CD4-positive, alpha-beta T cell treated with Interleukin-2 at 100 ng/mL for 4 hours (primary cell): ENCODE results near the gene TBC1D14.
A peak's percentile ranks its signal among the peaks of the same experiment; 100 is the strongest.
"Not testable (repeated sequence)": the region's sequence is repeated elsewhere in the genome, so short reads cannot be mapped to it uniquely, and the experiment has no call there.

Experiments
- DNase-seq: peaks from one replicate; pipeline ENCODE4 v3.0.0-alpha.2; 2020; ENCODE audit warnings: low spot score

Gene TBC1D14

DNA sequence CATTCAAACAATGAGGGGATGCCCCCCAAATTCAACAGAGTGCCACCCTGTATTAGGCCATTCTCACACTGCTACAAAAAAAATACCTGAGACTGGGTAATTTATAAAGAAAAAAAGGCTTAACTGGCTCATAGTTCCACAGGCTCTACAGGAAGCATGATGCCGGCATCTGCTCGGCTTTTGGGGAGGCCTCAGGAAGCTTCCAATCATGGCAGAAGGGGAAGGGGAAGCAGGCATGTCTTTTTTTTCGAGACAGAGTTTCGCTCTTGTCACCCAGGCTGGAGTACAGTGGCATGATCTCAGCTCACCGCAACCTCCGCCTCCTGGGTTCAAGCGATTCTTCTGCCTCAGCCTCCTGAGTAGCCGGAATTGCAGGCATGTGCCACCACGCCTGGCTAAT is 18.7 kb upstream of the TBC1D14 start:
- DNase-seq: not testable (repeated sequence)

DNA sequence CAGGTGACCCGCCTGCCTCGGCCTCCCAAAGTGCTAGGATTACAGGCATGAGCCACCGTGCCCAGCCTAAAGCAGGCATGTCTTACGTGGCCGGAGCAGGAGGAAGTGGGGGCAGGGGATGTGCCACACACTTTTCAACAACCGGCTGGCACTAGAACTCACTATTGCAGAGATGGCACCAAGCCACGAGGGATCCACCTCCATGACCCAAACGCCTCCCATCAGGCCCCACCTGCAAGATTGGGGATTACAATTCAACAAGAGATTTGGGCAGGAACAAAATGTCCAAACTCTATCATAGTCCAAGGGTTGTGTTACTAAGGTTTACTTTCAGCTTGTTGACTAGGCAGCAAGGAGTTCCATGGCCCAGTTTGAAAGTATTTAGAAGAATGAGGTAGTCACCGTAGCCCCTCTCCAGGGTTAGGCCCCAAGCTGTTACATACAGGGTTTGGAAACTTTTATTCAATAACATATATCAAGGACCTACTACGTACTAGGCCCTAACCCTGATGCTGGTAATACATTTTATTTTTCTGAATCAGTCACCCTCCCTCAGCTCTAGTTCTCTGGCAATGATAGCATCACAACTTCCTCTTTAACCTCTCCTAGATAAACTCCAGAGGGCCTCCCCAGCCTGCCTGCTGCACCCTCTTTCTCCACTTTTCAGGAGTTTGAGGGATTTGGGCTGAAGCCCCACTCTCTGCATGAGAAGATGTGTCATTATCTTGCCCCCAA is 18.0 kb upstream of the TBC1D14 start:
- no peak for DNase-seq

- peak; percentile 38 for DNase-seq
These were observed 17.3 kb upstream of the TBC1D14 start for GRCh38 chr4:6892190-6892908.

DNA sequence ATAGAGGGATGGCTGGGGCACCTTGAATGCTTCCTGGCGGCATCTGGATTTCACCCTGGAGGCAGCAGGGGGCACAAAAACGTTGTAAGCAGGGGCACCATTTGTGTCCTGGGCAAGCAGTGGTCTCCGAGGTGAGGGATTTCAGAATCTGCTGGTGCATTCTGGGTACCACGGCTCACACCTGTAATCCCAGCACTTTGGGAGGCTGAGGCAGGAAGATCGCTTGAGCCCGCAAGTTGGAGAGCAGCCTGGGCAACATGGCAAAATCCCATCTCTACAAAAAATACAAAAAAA is 16.8 kb upstream of the TBC1D14 start:
- no peak for DNase-seq

GRCh38 chr4:6893449-6894085 is 16.1 kb upstream of the TBC1D14 start:
- no peak for DNase-seq

DNA sequence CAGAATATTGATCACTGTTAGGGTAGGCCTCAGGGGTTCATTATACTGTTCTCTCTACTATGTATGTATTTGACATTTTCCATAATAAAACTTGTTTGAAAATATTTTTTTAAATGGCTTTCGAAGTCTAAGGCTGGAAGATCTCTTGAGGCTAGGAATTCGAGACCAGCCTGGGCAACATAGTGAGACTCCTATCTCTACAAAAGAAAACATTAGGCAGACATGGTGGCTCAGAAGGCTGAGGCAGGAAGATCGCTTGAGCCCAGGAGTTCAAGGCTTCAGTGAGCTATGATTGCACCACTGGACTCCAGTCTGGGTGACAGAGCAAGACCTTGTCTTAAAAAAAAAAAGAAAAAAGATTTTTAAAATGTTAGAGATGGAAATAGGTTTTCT is 15.5 kb upstream of the TBC1D14 start:
- no peak for DNase-seq

- no peak for DNase-seq
These were observed 14.8 kb upstream of the TBC1D14 start for GRCh38 chr4:6894528-6895498.

DNA sequence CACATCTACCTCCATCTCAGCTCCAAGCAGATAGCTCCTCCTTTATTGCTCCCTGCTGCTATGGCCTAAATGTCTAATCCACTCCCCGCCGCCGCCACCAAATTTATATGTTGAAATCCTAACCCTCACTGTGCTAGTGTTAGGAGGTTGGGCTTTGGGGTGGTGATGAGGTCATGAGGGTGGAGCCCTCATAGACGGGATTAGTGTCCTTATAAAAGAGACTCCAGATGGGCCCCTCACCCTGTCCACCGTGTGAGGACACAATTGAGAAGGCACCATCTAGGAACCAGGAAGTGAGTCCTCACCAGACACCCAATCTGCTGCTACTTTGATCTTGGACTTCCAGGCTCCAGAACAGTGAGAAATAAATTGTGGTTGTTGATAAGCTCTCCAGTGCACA is 13.6 kb upstream of the TBC1D14 start:
- no peak for DNase-seq

DNA sequence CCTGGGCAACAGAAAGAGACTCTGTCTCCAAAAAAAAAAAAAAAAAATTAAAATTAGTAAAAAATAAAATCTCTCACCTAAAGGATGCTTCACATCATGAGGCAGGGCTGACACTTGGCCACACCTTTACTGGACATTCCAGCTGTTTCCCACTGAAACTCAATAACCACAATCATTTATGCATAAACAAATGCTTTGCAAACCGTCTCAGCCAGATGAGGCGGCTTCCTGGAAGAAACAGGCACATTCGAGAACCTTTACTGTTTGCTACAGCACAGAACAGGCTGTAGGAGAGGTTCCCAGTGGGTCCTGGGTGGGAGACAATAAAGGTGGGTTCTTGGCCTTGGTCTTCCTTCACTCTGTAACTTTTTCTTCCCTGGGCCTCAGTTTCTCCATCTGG is 10.9 kb upstream of the TBC1D14 start:
- DNase-seq: no peak

- no peak for DNase-seq
These were observed 9.3 kb upstream of the TBC1D14 start for GRCh38 chr4:6900181-6900812.

DNA sequence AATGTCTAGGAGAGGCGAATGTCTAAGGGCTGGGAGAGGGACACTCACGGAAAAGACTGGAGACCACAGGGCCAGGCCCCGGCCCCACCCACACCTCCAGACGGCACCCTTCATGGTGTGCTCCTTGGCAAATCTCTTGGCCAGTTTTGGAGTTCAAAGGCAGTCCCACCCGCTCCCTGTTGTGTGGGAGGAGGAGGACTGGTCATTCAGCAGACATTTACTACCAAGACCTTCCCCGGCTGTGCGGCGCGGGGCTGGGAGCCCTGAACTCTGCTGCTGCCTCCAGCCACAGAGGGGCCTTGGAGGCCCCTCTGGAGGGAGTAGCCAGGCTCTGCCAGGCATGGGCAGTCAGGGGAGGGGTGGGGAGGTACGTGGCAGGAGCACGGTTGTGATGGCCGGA is 8.7 kb upstream of the TBC1D14 start:
- no peak for DNase-seq

GRCh38 chr4:6901669-6902317 is 7.8 kb upstream of the TBC1D14 start:
- no peak for DNase-seq

GRCh38 chr4:6902318-6903042 is 7.1 kb upstream of the TBC1D14 start:
- no peak for DNase-seq

DNA sequence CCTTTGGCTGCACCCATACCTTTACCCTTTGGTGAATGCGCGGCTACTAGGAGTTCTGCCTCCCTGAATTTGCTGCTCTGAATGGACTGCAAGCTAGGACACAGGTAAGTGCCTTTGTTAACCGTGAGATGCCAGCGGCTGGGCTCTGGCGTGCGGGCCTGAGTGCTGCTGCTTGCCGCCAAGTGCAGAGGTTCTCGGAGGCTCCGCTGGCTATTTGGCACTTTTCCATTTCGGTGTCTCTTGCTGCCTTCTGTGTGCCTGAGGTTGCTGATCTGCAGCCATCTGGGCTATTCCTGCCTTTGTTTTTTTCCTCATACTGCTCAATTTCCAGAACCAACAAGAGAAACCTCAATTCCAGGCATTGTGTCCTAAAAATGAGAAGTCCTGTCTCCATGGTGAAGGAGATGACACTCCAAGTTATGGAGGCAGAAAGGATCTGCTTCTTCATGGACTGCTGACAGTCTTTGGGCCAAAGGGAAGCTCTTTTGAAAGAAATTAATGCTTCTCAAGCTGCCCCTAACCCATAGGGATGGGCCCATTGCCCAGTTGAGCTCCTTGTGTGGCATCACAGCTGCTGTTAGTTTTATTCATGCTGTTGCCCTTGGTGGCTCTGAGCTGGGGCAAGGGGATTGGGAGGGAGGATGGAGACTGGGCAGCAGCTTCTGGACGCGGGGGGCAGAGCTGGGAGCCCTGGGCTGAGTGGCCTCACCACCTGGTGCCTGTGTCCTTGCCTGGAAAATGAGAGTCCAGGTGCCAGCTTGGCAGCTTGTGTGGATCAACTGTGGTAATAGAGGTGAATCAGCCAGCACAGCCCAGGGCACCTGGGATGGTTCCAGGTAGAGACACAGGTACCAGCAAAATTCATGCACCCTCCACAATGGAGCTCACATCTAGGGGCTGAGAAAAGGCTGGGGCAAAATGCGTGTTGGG is 3.8 kb upstream of the TBC1D14 start:
- no peak for DNase-seq

DNA sequence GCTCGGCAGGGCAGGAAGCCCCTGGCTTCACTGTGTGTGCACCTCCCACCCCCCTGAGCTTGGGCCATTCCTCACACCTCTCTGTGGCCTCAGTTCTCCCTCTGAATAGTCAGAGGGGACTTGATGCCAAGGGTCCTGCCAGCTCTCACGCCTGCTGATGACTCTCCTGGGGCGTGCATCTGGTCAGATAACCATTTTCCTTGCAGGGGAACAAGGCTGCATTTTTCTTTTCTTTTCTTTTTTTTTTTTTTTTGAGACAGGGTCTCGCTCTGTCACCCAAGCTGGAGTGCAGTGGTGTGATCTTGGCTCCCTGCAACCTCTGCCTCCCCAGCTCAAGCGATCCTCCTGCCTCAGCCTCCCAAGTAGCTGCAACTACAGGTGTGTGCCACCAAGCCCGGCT is 3.1 kb upstream of the TBC1D14 start:
- DNase-seq: not testable (repeated sequence)

DNA sequence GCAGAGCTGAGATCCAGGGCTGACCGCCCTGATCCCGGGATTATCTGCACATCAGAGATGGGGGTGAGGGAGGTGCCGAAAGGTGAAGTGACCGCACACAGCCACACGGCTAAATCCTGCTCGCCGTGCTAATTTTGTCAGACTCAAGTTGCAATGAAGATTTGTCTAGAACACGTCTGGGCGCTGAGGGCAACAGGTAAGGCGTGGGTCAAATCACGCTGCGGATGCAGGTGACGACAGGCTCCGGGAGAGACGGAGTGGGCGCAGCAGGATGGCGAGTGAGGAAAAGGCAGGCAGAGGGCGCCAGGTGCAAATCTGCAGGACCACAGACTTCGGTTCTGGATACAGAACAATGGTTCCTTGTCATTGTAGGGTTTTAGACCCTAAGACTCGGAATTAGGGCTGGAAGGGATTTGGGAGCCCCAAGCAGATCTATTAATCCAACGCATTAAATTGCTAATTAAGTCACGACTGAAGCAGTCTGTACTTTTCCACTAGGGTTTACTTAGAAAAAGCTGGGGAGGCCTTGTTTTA is 1.9 kb upstream of the TBC1D14 start:
- no peak for DNase-seq

- no peak for DNase-seq
These were observed 1.1 kb upstream of the TBC1D14 start for GRCh38 chr4:6908432-6909112.

DNA sequence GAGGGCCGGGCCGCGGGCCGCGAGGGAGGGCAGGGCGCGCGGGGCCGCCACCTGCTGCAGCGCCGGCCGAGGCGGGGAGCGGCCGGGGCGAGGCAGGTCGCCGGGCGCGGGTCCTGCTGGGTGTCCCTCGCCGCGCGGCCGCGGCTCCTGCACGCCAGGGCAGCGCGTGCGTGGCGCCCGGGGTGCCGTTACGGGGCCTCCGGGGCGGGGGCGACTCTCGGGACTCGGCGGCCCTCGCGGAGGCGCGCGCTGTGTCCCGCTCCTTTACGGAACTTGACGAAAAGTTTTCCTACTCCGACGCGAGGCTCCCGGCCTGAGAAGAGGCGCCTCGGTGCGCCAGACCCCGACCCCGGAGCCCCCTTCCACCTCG is 329 bp downstream of the TBC1D14 start:
- DNase-seq: no peak
